GM18873 (cell line): Measurements from ENCODE around the gene SEMA3D.

Experiments
- ATAC-seq: cut with Tn5 transposase; IDR thresholded peaks from one replicate; pipeline ENCODE4 v1.9.1; 2021; ENCODE audit warnings: mild to moderate bottlenecking, moderate library complexity, moderate number of reproducible peaks; ENCODE audit not compliant: unreplicated experiment, low FRiP score

Gene SEMA3D

GRCh38 chr7:85186521-85187241 is at the start of gene SEMA3D:
SEMA3D (minus strand) TSS chr7:85187056; CDS start chr7:85121891, 65,165 bp downstream.
- peak; percentile 84 for ATAC-seq

GRCh38 chr7:85234730-85235129 is 47.9 kb upstream of the SEMA3D start:
- no peak for ATAC-seq

GRCh38 chr7:85232068-85232467 is 45.2 kb upstream of the SEMA3D start:
- ATAC-seq: no peak

- ATAC-seq: no peak
Measured at GRCh38 chr7:85230623-85231022, 43.8 kb upstream of the SEMA3D start.

- ATAC-seq: no peak
Measured at GRCh38 chr7:85229544-85229943, 42.7 kb upstream of the SEMA3D start.

- no peak for ATAC-seq
Measured at GRCh38 chr7:85226361-85227085, 39.7 kb upstream of the SEMA3D start.

GRCh38 chr7:85224171-85224570 is 37.3 kb upstream of the SEMA3D start:
- ATAC-seq: no peak

GRCh38 chr7:85222522-85222921 is 35.7 kb upstream of the SEMA3D start:
- ATAC-seq: no peak

- no peak for ATAC-seq
Measured at GRCh38 chr7:85221796-85222195, 34.9 kb upstream of the SEMA3D start.

GRCh38 chr7:85220651-85221050 is 33.8 kb upstream of the SEMA3D start:
- no peak for ATAC-seq

- ATAC-seq: no peak
Measured at GRCh38 chr7:85220023-85220422, 33.2 kb upstream of the SEMA3D start.

GRCh38 chr7:85217085-85217484 is 30.2 kb upstream of the SEMA3D start:
- ATAC-seq: no peak

GRCh38 chr7:85215098-85215497 is 28.2 kb upstream of the SEMA3D start:
- peak; percentile 88 for ATAC-seq

- ATAC-seq: no peak
Measured at GRCh38 chr7:85213500-85213899, 26.6 kb upstream of the SEMA3D start.

GRCh38 chr7:85205754-85206153 is 18.9 kb upstream of the SEMA3D start:
- ATAC-seq: no peak

GRCh38 chr7:85204496-85204895 is 17.6 kb upstream of the SEMA3D start:
- ATAC-seq: no peak

- ATAC-seq: no peak
Measured at GRCh38 chr7:85204061-85204460, 17.2 kb upstream of the SEMA3D start.

- ATAC-seq: no peak
Measured at GRCh38 chr7:85201209-85201608, 14.4 kb upstream of the SEMA3D start.

GRCh38 chr7:85196696-85197095 is 9.8 kb upstream of the SEMA3D start:
- ATAC-seq: no peak

- ATAC-seq: no peak
Measured at GRCh38 chr7:85191383-85191782, 4.5 kb upstream of the SEMA3D start.

GRCh38 chr7:85186083-85186520 is 754 bp downstream of the SEMA3D start:
- ATAC-seq: peak; percentile 7
